B cell (primary cell): ENCODE measurements around the gene STAMBP. TPM values are rescaled to one million over a fixed set of nuclear protein-coding genes. Genes with fewer than 3 reads are reported as not detected.
"Not testable (repeated sequence)": the region's sequence is repeated elsewhere in the genome, so short reads cannot be mapped to it uniquely, and the experiment has no call there.

ENCODE experiments used
- ATAC-seq: fragments of 200-7000 bp; cut with Tn5 transposase; one replicate; pipeline ENCODE4 v1.10.0; 2021; ENCODE audit warnings: low read depth, mild to moderate bottlenecking, moderate number of reproducible peaks, moderate library complexity
- CTCF ChIA-PET: fragments of 350-600 bp; sonication (Branson Sonifier 250); formaldehyde crosslinking; loops from one replicate; lab custom pipeline; 2021; ENCODE audit warnings: antibody characterized with exemption, inconsistent platforms; lab: Charles Lee
- POLR2A ChIA-PET: fragments of 350-600 bp; sonication (Branson Sonifier 250); formaldehyde crosslinking; loops from one replicate; lab custom pipeline; 2021; ENCODE audit warnings: antibody characterized with exemption; lab: Charles Lee
- DNase-seq: peaks from one replicate; pipeline ENCODE4 v3.0.0; 2013
- H2AFZ ChIP-seq: 2 replicates; pipeline ENCODE4 v1.6.1; 2012; ENCODE audit warnings: mild to moderate bottlenecking, low read depth, low read length; ENCODE audit not compliant: insufficient read depth, poor library complexity, severe bottlenecking
- H3K27ac ChIP-seq, 2 donors: 1 replicate in 1 of 2; 2 replicates in 1 of 2; pipeline ENCODE4 v1.5.1; 2012 to 2013; ENCODE audit warnings: low read length in 2 of 2, mild to moderate bottlenecking in 2 of 2, moderate library complexity in 1 of 2
- H3K27me3 ChIP-seq, 4 experiments: fragments of 200-600 bp in 1 of 4; sonication (generic) in 1 of 4; replicated peaks in 1 of 4; 1 replicate in 2 of 4; 2 replicates in 2 of 4; pipeline versions ENCODE4 v1.6.1 to v1.7.0; 2013 to 2016; ENCODE audit warnings: low read length in 3 of 4, mild to moderate bottlenecking in 2 of 4, mixed read lengths in 1 of 4, moderate library complexity in 1 of 4; ENCODE audit not compliant: insufficient read depth in 4 of 4, control insufficient read depth in 3 of 4; ENCODE audit errors: control extremely low read depth in 1 of 4
- H3K36me3 ChIP-seq, 2 experiments: replicated peaks in 1 of 2; 1 replicate in 1 of 2; 2 replicates in 1 of 2; pipeline versions ENCODE4 v1.6.1 to v1.7.1; 2013; ENCODE audit warnings: low read length in 1 of 2; ENCODE audit not compliant: insufficient read depth in 2 of 2, control insufficient read depth in 1 of 2; ENCODE audit errors: control extremely low read depth in 1 of 2, extremely low read depth in 1 of 2
- H3K4me1 ChIP-seq, 2 donors: fragments of 200-600 bp in 1 of 2; sonication (generic) in 1 of 2; 1 replicate in 1 of 2; 2 replicates in 1 of 2; pipeline versions ENCODE4 v1.5.1 to v1.6.1; 2013 to 2017; ENCODE audit warnings: low read length in 2 of 2; ENCODE audit not compliant: control insufficient read depth in 2 of 2, insufficient read depth in 2 of 2
- H3K4me2 ChIP-seq: replicated peaks from 2 replicates; pipeline ENCODE3; 2012; ENCODE audit warnings: mild to moderate bottlenecking, low read depth, low read length; ENCODE audit not compliant: poor library complexity, severe bottlenecking
- H3K4me3 ChIP-seq, 5 experiments: fragments of 200-600 bp in 1 of 5; sonication (generic) in 1 of 5; 1 replicate in 3 of 5; 2 replicates in 2 of 5; pipeline versions ENCODE4 v1.5.1 to v1.7.0; 2011 to 2016; ENCODE audit warnings: low read length in 4 of 5, mild to moderate bottlenecking in 4 of 5, low read depth in 2 of 5, control low read depth in 1 of 5, moderate library complexity in 1 of 5; ENCODE audit not compliant: insufficient read depth in 1 of 5; ENCODE audit errors: control extremely low read depth in 1 of 5, extremely low read depth in 1 of 5
- H3K79me2 ChIP-seq: fragments of 200-600 bp; sonication (generic); one replicate; pipeline ENCODE4 v1.6.0; 2016; ENCODE audit warnings: low read length; ENCODE audit not compliant: control insufficient read depth, insufficient read depth
- H3K9ac ChIP-seq: fragments of 200-600 bp; sonication (generic); 2 replicates; pipeline ENCODE4 v1.6.1; 2017; ENCODE audit warnings: mild to moderate bottlenecking, low read length, moderate library complexity
- H3K9me3 ChIP-seq, 3 donors: one replicate each; pipeline versions ENCODE4 v1.6.1 to v1.7.1; 2013; ENCODE audit warnings: low read length in 2 of 3; ENCODE audit not compliant: control insufficient read depth in 2 of 3, insufficient read depth in 1 of 3; ENCODE audit errors: control extremely low read depth in 1 of 3
- H4K20me1 ChIP-seq: 2 replicates; pipeline ENCODE4 v1.6.0; 2012; ENCODE audit warnings: mild to moderate bottlenecking, low read length; ENCODE audit not compliant: insufficient read depth, control insufficient read depth, poor library complexity, severe bottlenecking
- H3K27ac Mint-ChIP-seq: one replicate; pipeline ENCODE4 v1.8.0; 2021; ENCODE audit warnings: mixed read lengths
- H3K27me3 Mint-ChIP-seq: one replicate; pipeline ENCODE4 v1.8.0; 2021; ENCODE audit warnings: mixed read lengths
- H3K4me1 Mint-ChIP-seq: one replicate; pipeline ENCODE4 v1.8.0; 2021; ENCODE audit warnings: mixed read lengths
- H3K4me3 Mint-ChIP-seq: one replicate; pipeline ENCODE4 v1.8.0; 2021; ENCODE audit warnings: mixed read lengths
- H3K9me3 Mint-ChIP-seq: one replicate; pipeline ENCODE4 v1.8.0; 2022; ENCODE audit warnings: mixed read lengths; ENCODE audit not compliant: insufficient read depth
- CTCF ChIP-seq: fragments of 200-600 bp; IDR thresholded peaks from one replicate; pipeline ENCODE4 v1.8.0; 2022; ENCODE audit warnings: antibody characterized with exemption, mild to moderate bottlenecking
- EZH2 ChIP-seq: IDR thresholded peaks from 2 replicates; pipeline ENCODE4 v1.6.1; 2012; ENCODE audit warnings: borderline replicate concordance, low read depth, mild to moderate bottlenecking, moderate library complexity, low read length; ENCODE audit not compliant: insufficient read depth, poor library complexity, severe bottlenecking
- WGBS: methylation state at CpG from one replicate; pipeline ENCODE4 v1.1.5; 2013; ENCODE audit warnings: missing lambda C conversion rate; ENCODE audit not compliant: insufficient coverage; 5-methylcytosine and 5-hydroxymethylcytosine counted together
- intact Hi-C: fragments of 100-400 bp; cut with micrococcal nuclease; formaldehyde crosslinking; loops from one replicate; pipeline ENCODE4 v1.10.0; 2022
- polyA plus RNA-seq: library from polyadenylated mRNA; depleted of rRNA; stranded (reverse); fragments of >200 nt; gene quantifications from 2 replicates; pipeline ENCODE4 v1.2.3, GENCODE V29; 2012
- total RNA-seq, 2 donors: library from RNA; stranded (reverse); fragments of 120-200 nt in 1 of 2; gene quantifications; 1 replicate in 1 of 2; 2 replicates in 1 of 2; pipeline versions ENCODE4 v1.2.3 to v1.2.4, GENCODE V29; 2013 to 2022

Gene STAMBP
- total and polyA plus RNA-seq, 2 donors (not counting 1 experiment from before 2014, with no cell fraction given), result 21.8 to 32.5 TPM

- Histone ChIP-seq H4K20me1 (no peaks in the 10 kb centered on the region), H3K4me2 (no peak overlapping the region), H3K79me2 (no peaks in the 10 kb centered on the region), H2AFZ (no peak overlapping the region), H3K4me1 (no peaks in the 10 kb centered on the region), H3K9ac (no peak overlapping the region), H3K9me3 (no peaks in the 10 kb centered on the region), H3K27me3 (no peaks in the 10 kb centered on the region), H3K27ac (no peak overlapping the region), H3K36me3 (no peaks in the 10 kb centered on the region), H3K4me3 (no peak overlapping the region)
- CTCF ChIA-PET, result no interaction called here
- POLR2A ChIA-PET, result no interaction called here
- ATAC-seq, result no peak
- H3K27me3 Mint-ChIP-seq, result peaks cover 10% of the 10 kb centered on the region
- H3K9me3 Mint-ChIP-seq, result no peaks in the 10 kb centered on the region
- TF ChIP-seq EZH2 (no peak), CTCF (no peak)
- 68% methylated on average over 8 of the region's 9 CpGs for WGBS
- H3K4me3 Mint-ChIP-seq, result no peak overlapping the region
- intact Hi-C loops, result no loop called here
- no peak for DNase-seq
- H3K4me1 Mint-ChIP-seq, result peaks cover 4% of the 10 kb centered on the region
- H3K27ac Mint-ChIP-seq, result no peak overlapping the region
Measured at GRCh38 chr2:73877071-73877802, 48.5 kb downstream of the STAMBP start.

- H3K4me3 ChIP-seq, H3K27ac ChIP-seq, H2AFZ ChIP-seq, intact Hi-C loops, H3K4me1 ChIP-seq, POLR2A ChIA-PET, H3K9me3 Mint-ChIP-seq, H3K27me3 ChIP-seq, H3K4me1 Mint-ChIP-seq, CTCF ChIA-PET, H3K79me2 ChIP-seq, H3K4me3 Mint-ChIP-seq, H3K27ac Mint-ChIP-seq, H3K4me2 ChIP-seq, H4K20me1 ChIP-seq, DNase-seq, ATAC-seq, H3K9ac ChIP-seq, H3K9me3 ChIP-seq, H3K36me3 ChIP-seq: not testable (repeated sequence)
- peaks cover 10% of the 10 kb centered on the region for H3K27me3 Mint-ChIP-seq
- WGBS, result 93% methylated on average over 3 of the region's 5 CpGs
Measured at GRCh38 chr2:73877984-73878383, 49.2 kb downstream of the STAMBP start.
